Smooth muscle cell (in vitro differentiated cells): ENCODE results near the gene THEM5. TPM values are rescaled to one million over a fixed set of nuclear protein-coding genes. Genes with fewer than 3 reads are reported as not detected.

Experiments
- DNase-seq: peaks from one replicate; lab custom pipeline; 2025; ENCODE audit not compliant: unreplicated experiment; lab: John Stamatoyannopoulos, UW
- H2AFZ ChIP-seq: fragments of 200-600 bp; sonication (generic); 2 replicates; pipeline ENCODE4 v1.6.0; 2016; ENCODE audit warnings: antibody characterized with exemption, low read depth, mild to moderate bottlenecking
- H3F3A ChIP-seq: fragments of 200-600 bp; sonication (generic); 2 replicates; pipeline ENCODE4 v1.6.0; 2017; ENCODE audit warnings: antibody characterized with exemption, low read depth
- H3K27ac ChIP-seq: fragments of 200-600 bp; sonication (generic); 2 replicates; pipeline ENCODE4 v1.5.1; 2016; ENCODE audit warnings: low read depth, mild to moderate bottlenecking
- H3K27me3 ChIP-seq: fragments of 200-600 bp; sonication (generic); 2 replicates; pipeline ENCODE4 v1.6.1; 2016; ENCODE audit warnings: low read depth, mild to moderate bottlenecking
- H3K36me3 ChIP-seq: fragments of 200-600 bp; sonication (generic); 2 replicates; pipeline ENCODE4 v1.5.1; 2016; ENCODE audit warnings: low read depth
- H3K4me1 ChIP-seq: fragments of 200-600 bp; sonication (generic); 2 replicates; pipeline ENCODE4 v1.5.1; 2016; ENCODE audit warnings: low read depth
- H3K4me2 ChIP-seq: fragments of 200-600 bp; sonication (generic); 2 replicates; pipeline ENCODE4 v1.6.0; 2016; ENCODE audit warnings: mild to moderate bottlenecking
- H3K4me3 ChIP-seq: fragments of 200-600 bp; sonication (generic); 2 replicates; pipeline ENCODE4 v1.5.1; 2016; ENCODE audit warnings: mild to moderate bottlenecking
- H3K79me2 ChIP-seq: fragments of 200-600 bp; sonication (generic); 2 replicates; pipeline ENCODE4 v1.6.0; 2016; ENCODE audit warnings: low read depth, mild to moderate bottlenecking
- H3K9ac ChIP-seq: fragments of 200-600 bp; sonication (generic); 2 replicates; pipeline ENCODE4 v1.6.0; 2016; ENCODE audit warnings: low read depth
- H3K9me3 ChIP-seq: fragments of 200-600 bp; sonication (generic); replicated peaks from 2 replicates; pipeline ENCODE4 v1.5.1; 2016; ENCODE audit warnings: low read depth
- H4K20me1 ChIP-seq: fragments of 200-600 bp; sonication (generic); 2 replicates; pipeline ENCODE4 v1.6.0; 2016; ENCODE audit warnings: low read depth
- WGBS: methylation state at CpG from one replicate; pipeline ENCODE4 v1.1.7; 2016; ENCODE audit warnings: low lambda C conversion rate; 5-methylcytosine and 5-hydroxymethylcytosine counted together
- polyA plus RNA-seq: library from polyadenylated mRNA; unstranded; fragments of >200 nt; fragmentation: Nextera tagmentation; extraction: Ambion mirVana; gene quantifications from 2 replicates; pipeline ENCODE4 v1.2.1, GENCODE V29; 2016
- total RNA-seq: library from RNA; depleted of rRNA; stranded (reverse); fragments of >200 nt; gene quantifications from 2 replicates; pipeline ENCODE4 v1.2.3, GENCODE V29; 2014
- TF ChIP-seq, protein P1 (sequence below): fragments of 200-600 bp; sonication (generic); IDR thresholded peaks from 2 replicates; pipeline ENCODE4 v1.5.1; 2017; ENCODE audit warnings: borderline replicate concordance, mild to moderate bottlenecking, antibody characterized with exemption; ENCODE audit not compliant: insufficient read depth, poor library complexity, severe bottlenecking

Gene THEM5
- total and polyA plus RNA-seq, 2 experiments from 2014 or later: 0.76 to 1.0 TPM

GRCh38 chr1:151846686-151847237 lies 6.8 kb downstream of the THEM5 start:
- Histone ChIP-seq H3K9me3 (no peaks in the 10 kb centered on the region), H3K4me3 (no peak overlapping the region), H3K79me2 (no peaks in the 10 kb centered on the region), H4K20me1 (no peaks in the 10 kb centered on the region), H3F3A (peaks cover 4% of the 10 kb centered on the region), H3K27ac (peak overlapping the region; percentile 49), H3K36me3 (no peaks in the 10 kb centered on the region), H2AFZ (no peak overlapping the region), H3K9ac (no peak overlapping the region), H3K4me2 (peak overlapping the region; percentile 29), H3K27me3 (no peaks in the 10 kb centered on the region), H3K4me1 (peaks cover 8% of the 10 kb centered on the region)
- WGBS: 80% methylated on average over 8 of the region's 8 CpGs
- DNase-seq: no peak
- TF ChIP-seq, protein P1, sequence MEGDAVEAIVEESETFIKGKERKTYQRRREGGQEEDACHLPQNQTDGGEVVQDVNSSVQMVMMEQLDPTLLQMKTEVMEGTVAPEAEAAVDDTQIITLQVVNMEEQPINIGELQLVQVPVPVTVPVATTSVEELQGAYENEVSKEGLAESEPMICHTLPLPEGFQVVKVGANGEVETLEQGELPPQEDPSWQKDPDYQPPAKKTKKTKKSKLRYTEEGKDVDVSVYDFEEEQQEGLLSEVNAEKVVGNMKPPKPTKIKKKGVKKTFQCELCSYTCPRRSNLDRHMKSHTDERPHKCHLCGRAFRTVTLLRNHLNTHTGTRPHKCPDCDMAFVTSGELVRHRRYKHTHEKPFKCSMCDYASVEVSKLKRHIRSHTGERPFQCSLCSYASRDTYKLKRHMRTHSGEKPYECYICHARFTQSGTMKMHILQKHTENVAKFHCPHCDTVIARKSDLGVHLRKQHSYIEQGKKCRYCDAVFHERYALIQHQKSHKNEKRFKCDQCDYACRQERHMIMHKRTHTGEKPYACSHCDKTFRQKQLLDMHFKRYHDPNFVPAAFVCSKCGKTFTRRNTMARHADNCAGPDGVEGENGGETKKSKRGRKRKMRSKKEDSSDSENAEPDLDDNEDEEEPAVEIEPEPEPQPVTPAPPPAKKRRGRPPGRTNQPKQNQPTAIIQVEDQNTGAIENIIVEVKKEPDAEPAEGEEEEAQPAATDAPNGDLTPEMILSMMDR: no peak

- DNase-seq: no peak
- TF ChIP-seq, protein P1: no peak
- H3F3A ChIP-seq: peaks cover 4% of the 10 kb centered on the region
- no peaks in the 10 kb centered on the region for H4K20me1 ChIP-seq
- no peaks in the 10 kb centered on the region for H3K9me3 ChIP-seq
- H3K4me2 ChIP-seq: peak overlapping the region; percentile 29
- WGBS: 19% methylated on average over 6 of the region's 6 CpGs
- H2AFZ ChIP-seq: no peak overlapping the region
- peak overlapping the region; percentile 49 for H3K27ac ChIP-seq
- H3K36me3 ChIP-seq: no peaks in the 10 kb centered on the region
- peaks cover 8% of the 10 kb centered on the region for H3K4me1 ChIP-seq
- H3K79me2 ChIP-seq: no peaks in the 10 kb centered on the region
- H3K4me3 ChIP-seq: no peak overlapping the region
- H3K9ac ChIP-seq: no peak overlapping the region
- H3K27me3 ChIP-seq: no peaks in the 10 kb centered on the region
Measured at GRCh38 chr1:151846062-151846568, 7.4 kb downstream of the THEM5 start.

DNA sequence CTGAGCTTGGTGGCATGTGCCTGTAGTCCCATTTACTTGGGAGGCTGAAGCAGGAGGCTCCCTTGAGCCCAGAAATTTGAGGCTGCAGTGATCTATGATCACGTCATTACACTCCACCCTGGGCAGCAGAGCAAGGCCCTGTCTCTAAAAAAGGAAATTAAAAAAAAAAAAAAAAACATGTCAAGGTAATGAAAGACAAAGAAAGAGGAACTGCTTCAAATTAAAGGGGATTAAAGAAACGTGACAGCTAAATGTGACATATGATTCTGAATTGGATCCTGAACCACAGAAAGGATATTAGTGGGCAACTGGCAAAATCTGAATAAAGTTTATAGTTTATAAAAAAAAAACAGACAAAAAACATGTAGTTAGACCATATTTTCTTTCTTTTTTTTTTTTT lies 10.1 kb downstream of the THEM5 start:
- H3K4me3 ChIP-seq: no peak overlapping the region
- no peak overlapping the region for H3K4me2 ChIP-seq
- H3F3A ChIP-seq: peaks cover 4% of the 10 kb centered on the region
- H3K27ac ChIP-seq: no peak overlapping the region
- 93% methylated on average over 2 of the region's 2 CpGs for WGBS
- H2AFZ ChIP-seq: no peak overlapping the region
- H3K4me1 ChIP-seq: peaks cover 12% of the 10 kb centered on the region
- no peaks in the 10 kb centered on the region for H3K79me2 ChIP-seq
- H3K36me3 ChIP-seq: no peaks in the 10 kb centered on the region
- H3K27me3 ChIP-seq: peaks cover 12% of the 10 kb centered on the region
- no peaks in the 10 kb centered on the region for H4K20me1 ChIP-seq
- no peak overlapping the region for H3K9ac ChIP-seq
- TF ChIP-seq, protein P1: no peak
- no peaks in the 10 kb centered on the region for H3K9me3 ChIP-seq
- no peak for DNase-seq

GRCh38 chr1:151841141-151841540 lies 12.4 kb downstream of the THEM5 start:
- Histone ChIP-seq H3K79me2 (no peaks in the 10 kb centered on the region), H3K9ac (no peak overlapping the region), H3K4me1 (peaks cover 5% of the 10 kb centered on the region), H3K27me3 (peaks cover 29% of the 10 kb centered on the region), H4K20me1 (no peaks in the 10 kb centered on the region), H3K9me3 (no peaks in the 10 kb centered on the region), H3K4me2 (peak overlapping the region; percentile 92), H3K4me3 (no peak overlapping the region), H3F3A (peaks cover 5% of the 10 kb centered on the region), H3K27ac (peak overlapping the region; percentile 3), H3K36me3 (no peaks in the 10 kb centered on the region), H2AFZ (no peak overlapping the region)
- 23% methylated on average over 2 of the region's 2 CpGs for WGBS
- TF ChIP-seq, protein P1: no peak
- no peak for DNase-seq
